ENCODE measurements around the gene TMEM127.

DNA sequence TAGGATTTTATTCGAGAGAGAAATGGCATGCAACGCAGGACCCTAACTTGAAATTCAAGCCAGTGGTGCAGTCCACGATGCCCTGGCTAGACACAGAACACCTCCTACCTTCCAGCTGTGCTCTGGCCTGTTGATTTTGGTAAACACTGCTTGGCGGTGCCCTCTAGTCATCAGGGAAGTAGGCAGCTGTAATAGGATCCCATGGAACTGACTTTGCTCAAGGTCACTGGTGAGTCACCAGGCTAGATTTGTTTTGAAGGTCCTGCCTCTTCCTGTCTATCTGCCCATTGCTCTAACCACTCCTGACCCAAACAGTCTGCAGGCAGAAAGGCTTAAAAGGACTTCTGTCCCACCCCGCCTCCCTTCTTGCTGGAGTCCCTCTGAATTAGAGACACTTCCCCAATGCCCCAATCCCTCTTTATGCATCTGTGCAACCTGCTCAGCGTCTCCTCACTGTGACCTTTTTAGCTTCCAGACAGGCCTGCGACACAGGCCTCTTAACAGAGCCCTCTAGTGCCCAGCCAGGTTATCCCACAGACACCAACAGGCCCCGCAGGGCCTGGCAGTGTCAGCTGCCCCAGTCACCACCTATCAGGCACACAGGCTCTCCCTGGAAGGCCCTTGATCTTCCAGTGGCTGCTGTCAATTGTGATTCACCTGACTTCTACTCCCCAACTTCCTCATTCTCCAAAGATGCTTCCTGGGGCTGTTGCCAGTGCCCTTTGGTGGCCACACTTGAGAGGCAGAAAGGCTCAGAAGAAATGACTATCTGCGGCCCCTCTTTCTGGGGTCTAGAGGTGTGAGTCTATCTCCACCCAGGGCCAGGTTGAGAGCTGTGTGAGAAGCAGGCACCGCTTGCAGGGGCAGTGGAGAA lies 5.2 kb downstream of the TMEM127 start:
- TF ChIP-seq, protein P1, sequence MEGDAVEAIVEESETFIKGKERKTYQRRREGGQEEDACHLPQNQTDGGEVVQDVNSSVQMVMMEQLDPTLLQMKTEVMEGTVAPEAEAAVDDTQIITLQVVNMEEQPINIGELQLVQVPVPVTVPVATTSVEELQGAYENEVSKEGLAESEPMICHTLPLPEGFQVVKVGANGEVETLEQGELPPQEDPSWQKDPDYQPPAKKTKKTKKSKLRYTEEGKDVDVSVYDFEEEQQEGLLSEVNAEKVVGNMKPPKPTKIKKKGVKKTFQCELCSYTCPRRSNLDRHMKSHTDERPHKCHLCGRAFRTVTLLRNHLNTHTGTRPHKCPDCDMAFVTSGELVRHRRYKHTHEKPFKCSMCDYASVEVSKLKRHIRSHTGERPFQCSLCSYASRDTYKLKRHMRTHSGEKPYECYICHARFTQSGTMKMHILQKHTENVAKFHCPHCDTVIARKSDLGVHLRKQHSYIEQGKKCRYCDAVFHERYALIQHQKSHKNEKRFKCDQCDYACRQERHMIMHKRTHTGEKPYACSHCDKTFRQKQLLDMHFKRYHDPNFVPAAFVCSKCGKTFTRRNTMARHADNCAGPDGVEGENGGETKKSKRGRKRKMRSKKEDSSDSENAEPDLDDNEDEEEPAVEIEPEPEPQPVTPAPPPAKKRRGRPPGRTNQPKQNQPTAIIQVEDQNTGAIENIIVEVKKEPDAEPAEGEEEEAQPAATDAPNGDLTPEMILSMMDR (IDR thresholded peaks at IDR 0.05): peak in 2 of 3 donors; percentile 33 to 35
- TF ChIP-seq POLR2AphosphoS5 (IDR thresholded peaks at IDR 0.05): peak; percentile 30 to 33 (median 32)
